ENCODE results near the gene PLIN3.

Gene PLIN3

DNA sequence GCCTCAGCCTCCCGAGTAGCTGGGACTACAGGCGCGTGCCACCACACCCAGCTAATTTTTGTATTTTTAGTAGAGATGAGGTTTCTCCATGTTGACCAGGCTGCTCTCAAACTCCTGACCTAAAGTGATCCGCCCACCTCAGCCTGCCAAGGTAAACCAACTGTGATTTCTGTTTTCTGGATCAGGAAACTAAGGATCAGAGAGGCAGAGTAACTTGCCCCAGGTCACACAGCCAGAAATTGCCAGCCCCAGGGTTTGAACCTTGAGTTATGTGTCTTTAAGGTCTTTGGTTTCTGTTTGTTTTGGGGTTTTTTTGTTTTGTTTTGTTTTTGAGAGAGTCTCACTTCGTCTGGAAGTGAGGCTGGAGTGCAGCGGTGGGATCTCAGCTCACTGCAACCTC, 4.2 kb upstream of the PLIN3 start:
- no peak overlapping the region for H3K9ac ChIP-seq (ENCODE audit: low read length)
- H3K36me3 ChIP-seq (replicated peaks; ENCODE audit: low read depth, low read length), result no peaks in the 10 kb centered on the region
- no peaks in the 10 kb centered on the region for H4K20me1 ChIP-seq (ENCODE audit: insufficient read depth, low read length)
- peaks cover 10% of the 10 kb centered on the region; the same call in 1 of the 2 replicates for H3K27me3 ChIP-seq (ENCODE audit: low read depth, low read length)
- peaks cover 18% of the 10 kb centered on the region for H3K4me1 ChIP-seq (ENCODE audit: low read length)
- H3K4me2 ChIP-seq (ENCODE audit: low read length), result no peak overlapping the region
- TF ChIP-seq, protein P1, sequence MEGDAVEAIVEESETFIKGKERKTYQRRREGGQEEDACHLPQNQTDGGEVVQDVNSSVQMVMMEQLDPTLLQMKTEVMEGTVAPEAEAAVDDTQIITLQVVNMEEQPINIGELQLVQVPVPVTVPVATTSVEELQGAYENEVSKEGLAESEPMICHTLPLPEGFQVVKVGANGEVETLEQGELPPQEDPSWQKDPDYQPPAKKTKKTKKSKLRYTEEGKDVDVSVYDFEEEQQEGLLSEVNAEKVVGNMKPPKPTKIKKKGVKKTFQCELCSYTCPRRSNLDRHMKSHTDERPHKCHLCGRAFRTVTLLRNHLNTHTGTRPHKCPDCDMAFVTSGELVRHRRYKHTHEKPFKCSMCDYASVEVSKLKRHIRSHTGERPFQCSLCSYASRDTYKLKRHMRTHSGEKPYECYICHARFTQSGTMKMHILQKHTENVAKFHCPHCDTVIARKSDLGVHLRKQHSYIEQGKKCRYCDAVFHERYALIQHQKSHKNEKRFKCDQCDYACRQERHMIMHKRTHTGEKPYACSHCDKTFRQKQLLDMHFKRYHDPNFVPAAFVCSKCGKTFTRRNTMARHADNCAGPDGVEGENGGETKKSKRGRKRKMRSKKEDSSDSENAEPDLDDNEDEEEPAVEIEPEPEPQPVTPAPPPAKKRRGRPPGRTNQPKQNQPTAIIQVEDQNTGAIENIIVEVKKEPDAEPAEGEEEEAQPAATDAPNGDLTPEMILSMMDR (IDR thresholded peaks at IDR 0.05; ENCODE audit: low read depth, low read length), result no peak
- TF ChIP-seq EZH2phosphoT487 (IDR thresholded peaks at IDR 0.05; ENCODE audit: low read depth), result no peak
- no peak overlapping the region for H3K27ac ChIP-seq (ENCODE audit: low read length)
- no peak overlapping the region for H2AFZ ChIP-seq (ENCODE audit: low read depth, low read length)
- no peak overlapping the region for H3K4me3 ChIP-seq (ENCODE audit: low read length)
- H3K9me3 ChIP-seq (ENCODE audit: insufficient read depth, low read length), result no peaks in the 10 kb centered on the region
- H3K79me2 ChIP-seq (ENCODE audit: low read length), result no peaks in the 10 kb centered on the region

DNA sequence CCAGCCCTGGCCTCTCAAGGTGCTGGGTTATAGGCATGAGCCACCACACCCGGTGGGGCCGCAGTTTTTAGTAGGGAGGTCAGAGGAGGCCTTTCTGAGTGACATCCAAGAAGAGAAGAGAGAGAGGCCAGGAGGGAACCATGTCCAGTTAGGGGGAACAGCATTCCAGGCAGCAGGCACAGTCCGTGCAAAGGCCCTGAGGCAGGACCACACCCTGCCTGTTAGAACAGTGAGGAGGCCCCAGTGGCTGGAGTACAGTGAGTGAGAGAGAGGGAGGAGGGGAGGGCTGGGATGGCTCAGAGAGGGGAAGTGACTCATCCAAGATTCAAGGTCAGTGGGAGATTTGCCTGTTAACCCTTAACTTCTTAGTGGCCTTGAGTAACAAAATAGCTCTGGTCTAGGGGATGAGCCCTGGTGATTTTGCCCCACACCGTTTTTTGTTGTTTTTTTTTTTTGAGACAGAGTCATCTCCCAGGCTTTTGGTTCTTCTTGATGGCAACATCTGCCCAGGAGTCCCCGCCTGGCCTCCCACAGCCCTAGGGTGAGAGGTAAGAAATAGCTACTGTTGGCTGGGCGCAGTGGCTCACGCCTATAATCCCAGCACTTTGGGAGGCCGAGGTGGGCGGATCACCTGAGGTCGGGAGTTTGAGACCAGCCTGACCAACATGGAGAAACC, 2.7 kb upstream of the PLIN3 start:
- Histone ChIP-seq H2AFZ (ENCODE audit: low read depth, low read length) (no peak overlapping the region), H3K27ac (ENCODE audit: low read length) (no peak overlapping the region), H3K4me2 (ENCODE audit: low read length) (peak overlapping the region; percentile 12; the same call in 1 of the 2 replicates), H3K27me3 (ENCODE audit: low read depth, low read length) (peaks cover 10% of the 10 kb centered on the region; the same call in 1 of the 2 replicates), H3K9me3 (ENCODE audit: insufficient read depth, low read length) (no peaks in the 10 kb centered on the region), H3K9ac (ENCODE audit: low read length) (no peak overlapping the region), H3K4me3 (ENCODE audit: low read length) (no peak overlapping the region), H3K79me2 (ENCODE audit: low read length) (no peaks in the 10 kb centered on the region), H3K36me3 (replicated peaks; ENCODE audit: low read depth, low read length) (no peaks in the 10 kb centered on the region), H4K20me1 (ENCODE audit: insufficient read depth, low read length) (no peaks in the 10 kb centered on the region), H3K4me1 (ENCODE audit: low read length) (peaks cover 23% of the 10 kb centered on the region)
- TF ChIP-seq, protein P1 (IDR thresholded peaks at IDR 0.05; ENCODE audit: low read depth, low read length), result no peak
- no peak for TF ChIP-seq EZH2phosphoT487 (IDR thresholded peaks at IDR 0.05; ENCODE audit: low read depth)

DNA sequence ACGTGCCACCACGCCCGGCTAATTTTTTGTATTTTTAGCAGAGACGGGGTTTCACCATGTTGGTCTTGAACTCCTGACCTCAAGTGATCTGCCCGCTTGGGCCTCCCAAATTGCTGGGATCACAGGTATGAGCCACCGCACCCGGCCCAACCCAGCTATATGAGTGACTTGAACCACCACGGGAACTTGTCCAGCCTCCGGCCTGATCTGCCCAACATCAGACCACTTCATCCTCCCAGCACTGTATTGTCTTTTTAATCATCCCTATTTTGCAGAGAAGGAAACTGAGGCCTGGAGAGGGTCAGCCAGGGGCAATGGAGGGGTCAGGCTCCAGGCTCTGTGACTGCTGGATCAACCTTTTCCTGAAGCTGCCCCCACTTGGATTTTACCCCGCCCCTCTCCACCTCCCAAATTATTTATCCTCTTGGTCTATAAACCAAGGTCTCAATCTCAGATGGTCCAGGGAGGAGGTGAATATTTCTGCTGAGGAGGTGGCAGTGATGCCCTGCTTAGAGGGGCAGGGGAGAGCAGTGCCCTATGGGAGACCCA, 893 bp upstream of the PLIN3 start:
- peak overlapping the region; percentile 89 for H3K4me3 ChIP-seq (ENCODE audit: low read length)
- no peaks in the 10 kb centered on the region for H3K79me2 ChIP-seq (ENCODE audit: low read length)
- peaks cover 23% of the 10 kb centered on the region for H3K4me1 ChIP-seq (ENCODE audit: low read length)
- H3K4me2 ChIP-seq (ENCODE audit: low read length), result peak overlapping the region; percentile 87
- H4K20me1 ChIP-seq (ENCODE audit: insufficient read depth, low read length), result no peaks in the 10 kb centered on the region
- 0 out of 2 replicates have a peak, but pooled peaks cover 1% of the 10 kb centered on the region for H3K27me3 ChIP-seq (ENCODE audit: low read depth, low read length)
- no peak for TF ChIP-seq EZH2phosphoT487 (IDR thresholded peaks at IDR 0.05; ENCODE audit: low read depth)
- TF ChIP-seq, protein P1 (IDR thresholded peaks at IDR 0.05; ENCODE audit: low read depth, low read length), result no peak
- H3K9ac ChIP-seq (ENCODE audit: low read length), result peak overlapping the region; percentile 59; the same call in 1 of the 2 replicates
- H2AFZ ChIP-seq (ENCODE audit: low read depth, low read length), result 0 out of 2 replicates have a peak overlapping the region, but pooled peaks have one; percentile 20
- H3K27ac ChIP-seq (ENCODE audit: low read length), result no peak overlapping the region
- H3K9me3 ChIP-seq (ENCODE audit: insufficient read depth, low read length), result no peaks in the 10 kb centered on the region
- H3K36me3 ChIP-seq (replicated peaks; ENCODE audit: low read depth, low read length), result no peaks in the 10 kb centered on the region

DNA sequence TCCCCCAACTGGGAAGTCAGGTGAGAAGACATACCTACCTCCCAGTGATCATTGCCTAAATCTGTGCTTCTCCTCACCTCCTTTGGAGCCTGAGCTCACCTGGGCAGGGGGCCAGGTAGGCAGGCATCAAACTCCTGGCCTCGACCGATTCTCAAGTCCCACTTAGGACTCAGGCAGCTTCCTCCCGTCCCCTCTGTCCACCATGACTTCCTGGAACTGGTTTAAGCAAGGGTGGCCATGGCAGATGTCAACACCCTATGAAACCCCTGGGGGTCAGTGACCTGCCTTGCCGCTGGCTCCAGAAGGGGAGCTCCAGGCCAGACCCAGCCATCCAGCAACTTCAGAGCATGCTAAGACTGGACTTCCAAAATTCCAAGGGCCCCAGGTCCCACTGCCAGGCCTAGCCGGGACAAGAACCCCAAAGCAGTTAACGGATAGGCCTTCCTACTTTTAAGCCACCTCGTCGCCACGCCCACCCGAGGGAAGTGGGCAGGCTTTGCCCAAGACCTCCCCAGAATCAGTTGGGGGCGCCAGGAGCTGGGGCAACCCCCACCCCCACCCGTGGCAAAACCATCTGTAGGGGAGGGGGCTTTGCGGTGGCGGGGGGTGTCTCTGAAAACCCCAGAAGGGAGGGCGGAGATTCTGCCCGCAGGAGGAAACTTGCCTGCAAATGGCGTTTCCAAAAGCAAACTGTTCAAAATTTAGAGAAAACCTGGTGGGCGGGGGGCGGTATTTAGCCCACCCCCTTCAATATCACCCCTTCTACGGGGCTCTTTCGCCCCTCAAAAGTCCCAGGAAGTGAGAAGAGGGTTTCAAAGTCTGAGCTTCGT, 657 bp downstream of the PLIN3 start:
- Histone ChIP-seq H3K4me3 (ENCODE audit: low read length) (peak overlapping the region; percentile 89), H3K9ac (ENCODE audit: low read length) (peak overlapping the region; percentile 91), H3K4me2 (ENCODE audit: low read length) (peak overlapping the region; percentile 87), H3K9me3 (ENCODE audit: insufficient read depth, low read length) (no peaks in the 10 kb centered on the region), H4K20me1 (ENCODE audit: insufficient read depth, low read length) (no peaks in the 10 kb centered on the region), H3K79me2 (ENCODE audit: low read length) (no peaks in the 10 kb centered on the region), H3K27ac (ENCODE audit: low read length) (peak overlapping the region; percentile 24), H3K36me3 (replicated peaks; ENCODE audit: low read depth, low read length) (no peaks in the 10 kb centered on the region), H3K4me1 (ENCODE audit: low read length) (peaks cover 23% of the 10 kb centered on the region), H3K27me3 (ENCODE audit: low read depth, low read length) (no peaks in the 10 kb centered on the region), H2AFZ (ENCODE audit: low read depth, low read length) (peak overlapping the region; percentile 39; the same call in 1 of the 2 replicates)
- no peak for TF ChIP-seq EZH2phosphoT487 (IDR thresholded peaks at IDR 0.05; ENCODE audit: low read depth)
- TF ChIP-seq, protein P1 (IDR thresholded peaks at IDR 0.05; ENCODE audit: low read depth, low read length), result no peak

Data from OCI-LY3 (cell line).